Measurements from ENCODE around the gene CTCF.

Gene CTCF

GRCh38 chr16:67667453-67667816 lies 105.1 kb downstream of the CTCF start:
- DNase-seq = no peak

- peak; percentile 75 to 86 (median 80) for DNase-seq
These were observed 105.6 kb downstream of the CTCF start for GRCh38 chr16:67667817-67668494.

- peak in 3 of 6 experiments; percentile 18 to 33 (median 28) for DNase-seq
These were observed 106.3 kb downstream of the CTCF start for GRCh38 chr16:67668495-67669157.

GRCh38 chr16:67669499-67670101 lies 107.3 kb downstream of the CTCF start:
- no peak for DNase-seq

GRCh38 chr16:67672306-67672705 lies 110.0 kb downstream of the CTCF start:
- no peak for DNase-seq

- DNase-seq = peak in 5 of 6 experiments; percentile 31 to 53 (median 42)
These were observed 110.7 kb downstream of the CTCF start for GRCh38 chr16:67672739-67673662.

- DNase-seq = no peak
These were observed 111.6 kb downstream of the CTCF start for GRCh38 chr16:67673712-67674580.

GRCh38 chr16:67674851-67675578 lies 112.7 kb downstream of the CTCF start:
- no peak for DNase-seq

- DNase-seq = no peak
These were observed 113.2 kb downstream of the CTCF start for GRCh38 chr16:67675579-67675935.

GRCh38 chr16:67675999-67676398 lies 113.7 kb downstream of the CTCF start:
- no peak for DNase-seq

GRCh38 chr16:67676516-67676915 lies 114.2 kb downstream of the CTCF start:
- DNase-seq = no peak

GRCh38 chr16:67676939-67677338 lies 114.6 kb downstream of the CTCF start:
- DNase-seq = no peak

GRCh38 chr16:67677712-67678111 lies 115.4 kb downstream of the CTCF start:
- DNase-seq = no peak

- no peak for DNase-seq
These were observed 116.2 kb downstream of the CTCF start for GRCh38 chr16:67678354-67679023.

GRCh38 chr16:67679935-67680897 lies 117.9 kb downstream of the CTCF start:
- DNase-seq = no peak

GRCh38 chr16:67683767-67684166 lies 121.4 kb downstream of the CTCF start:
- no peak for DNase-seq

- DNase-seq = no peak
These were observed 123.2 kb downstream of the CTCF start for GRCh38 chr16:67685388-67686112.
